OCI-LY1 (cell line): Measurements from ENCODE around the gene BPIFB2.

Experiments used
- H2AFZ ChIP-seq: fragments of 200-600 bp; sonication (generic), shearing (Covaris generic); 2 replicates; pipeline ENCODE4 v1.6.0; 2014; ENCODE audit warnings: antibody characterized with exemption, mild to moderate bottlenecking, low read length
- H3F3A ChIP-seq: fragments of 200-600 bp; sonication (generic), shearing (Covaris generic); 2 replicates; pipeline ENCODE4 v1.6.0; 2014; ENCODE audit warnings: mild to moderate bottlenecking, antibody characterized with exemption, low read length, moderate library complexity; ENCODE audit not compliant: insufficient read depth
- H3K27ac ChIP-seq: fragments of 200-600 bp; sonication (generic); 2 replicates; pipeline ENCODE4 v1.5.1; 2014; ENCODE audit warnings: low read length, mixed run types, mild to moderate bottlenecking, low read depth; ENCODE audit not compliant: poor library complexity, severe bottlenecking
- H3K27me3 ChIP-seq: fragments of 200-600 bp; sonication (generic); 2 replicates; pipeline ENCODE4 v1.6.0; 2014; ENCODE audit warnings: antibody characterized with exemption, mild to moderate bottlenecking, low read length, moderate library complexity; ENCODE audit not compliant: insufficient read depth
- H3K36me3 ChIP-seq: fragments of 200-600 bp; sonication (generic); 2 replicates; pipeline ENCODE4 v1.6.1; 2014; ENCODE audit warnings: mild to moderate bottlenecking, antibody characterized with exemption, low read length, moderate library complexity, mixed read lengths; ENCODE audit not compliant: insufficient read depth
- H3K4me1 ChIP-seq: fragments of 200-600 bp; sonication (generic); 2 replicates; pipeline ENCODE4 v1.5.1; 2014; ENCODE audit warnings: mild to moderate bottlenecking, low read length, moderate library complexity; ENCODE audit not compliant: insufficient read depth, severe bottlenecking
- H3K4me2 ChIP-seq: fragments of 200-600 bp; sonication (generic), shearing (Covaris generic); 2 replicates; pipeline ENCODE4 v1.6.1; 2014; ENCODE audit warnings: low read length
- H3K4me3 ChIP-seq: fragments of 200-600 bp; sonication (generic); 2 replicates; pipeline ENCODE4 v1.5.1; 2014; ENCODE audit warnings: low read length, low read depth, mild to moderate bottlenecking, mixed read lengths; ENCODE audit not compliant: poor library complexity, severe bottlenecking
- H3K79me2 ChIP-seq: fragments of 200-600 bp; shearing (Covaris generic); 2 replicates; pipeline ENCODE4 v1.6.1; 2016; ENCODE audit warnings: mixed run types, low read length, mixed read lengths; ENCODE audit not compliant: insufficient read depth
- H3K9ac ChIP-seq: fragments of 200-600 bp; sonication (generic), shearing (Covaris generic); 2 replicates; pipeline ENCODE4 v1.6.1; 2014; ENCODE audit warnings: mild to moderate bottlenecking, low read length, mixed read lengths
- H3K9me2 ChIP-seq: fragments of 200-600 bp; sonication (generic), shearing (Covaris generic); 2 replicates; pipeline ENCODE4 v1.6.1; 2014; ENCODE audit warnings: low read depth, mild to moderate bottlenecking, low read length, mixed read lengths
- H3K9me3 ChIP-seq: fragments of 200-600 bp; shearing (Covaris generic); 2 replicates; pipeline ENCODE4 v1.6.1; 2014; ENCODE audit warnings: low read length, mixed read lengths
- H4K20me1 ChIP-seq: fragments of 200-600 bp; sonication (generic), shearing (Covaris generic); 2 replicates; pipeline ENCODE4 v1.6.0; 2016; ENCODE audit warnings: mild to moderate bottlenecking, low read length; ENCODE audit not compliant: insufficient read depth
- EZH2 ChIP-seq: fragments of 200-600 bp; sonication (generic), shearing (Covaris generic); IDR thresholded peaks from 2 replicates; pipeline ENCODE4 v1.8.0; 2017; ENCODE audit warnings: borderline replicate concordance, mixed run types, mild to moderate bottlenecking, antibody characterized with exemption, low read length, moderate library complexity, mixed read lengths
- TF ChIP-seq, protein P1 (sequence below): fragments of 200-600 bp; sonication (generic), shearing (Covaris generic); IDR thresholded peaks from 2 replicates; pipeline ENCODE4 v1.5.1; 2017; ENCODE audit warnings: mild to moderate bottlenecking, antibody characterized with exemption, low read length, moderate library complexity, mixed read lengths

Gene BPIFB2

GRCh38 chr20:32986331-32986966 lies 21.1 kb upstream of the BPIFB2 start:
- no peaks in the 10 kb centered on the region for H3K79me2 ChIP-seq
- no peaks in the 10 kb centered on the region for H3K9me3 ChIP-seq
- H3K27ac ChIP-seq = no peak overlapping the region
- H3K4me1 ChIP-seq = no peaks in the 10 kb centered on the region
- no peaks in the 10 kb centered on the region; the same call in 1 of the 2 replicates for H3K27me3 ChIP-seq
- H4K20me1 ChIP-seq = no peaks in the 10 kb centered on the region
- H3F3A ChIP-seq = no peaks in the 10 kb centered on the region
- TF ChIP-seq EZH2 = no peak
- TF ChIP-seq, protein P1, sequence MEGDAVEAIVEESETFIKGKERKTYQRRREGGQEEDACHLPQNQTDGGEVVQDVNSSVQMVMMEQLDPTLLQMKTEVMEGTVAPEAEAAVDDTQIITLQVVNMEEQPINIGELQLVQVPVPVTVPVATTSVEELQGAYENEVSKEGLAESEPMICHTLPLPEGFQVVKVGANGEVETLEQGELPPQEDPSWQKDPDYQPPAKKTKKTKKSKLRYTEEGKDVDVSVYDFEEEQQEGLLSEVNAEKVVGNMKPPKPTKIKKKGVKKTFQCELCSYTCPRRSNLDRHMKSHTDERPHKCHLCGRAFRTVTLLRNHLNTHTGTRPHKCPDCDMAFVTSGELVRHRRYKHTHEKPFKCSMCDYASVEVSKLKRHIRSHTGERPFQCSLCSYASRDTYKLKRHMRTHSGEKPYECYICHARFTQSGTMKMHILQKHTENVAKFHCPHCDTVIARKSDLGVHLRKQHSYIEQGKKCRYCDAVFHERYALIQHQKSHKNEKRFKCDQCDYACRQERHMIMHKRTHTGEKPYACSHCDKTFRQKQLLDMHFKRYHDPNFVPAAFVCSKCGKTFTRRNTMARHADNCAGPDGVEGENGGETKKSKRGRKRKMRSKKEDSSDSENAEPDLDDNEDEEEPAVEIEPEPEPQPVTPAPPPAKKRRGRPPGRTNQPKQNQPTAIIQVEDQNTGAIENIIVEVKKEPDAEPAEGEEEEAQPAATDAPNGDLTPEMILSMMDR = no peak
- H3K4me3 ChIP-seq = no peak overlapping the region
- no peak overlapping the region for H3K9ac ChIP-seq
- no peaks in the 10 kb centered on the region for H3K36me3 ChIP-seq
- H3K9me2 ChIP-seq = no peaks in the 10 kb centered on the region
- no peak overlapping the region for H3K4me2 ChIP-seq
- H2AFZ ChIP-seq = no peak overlapping the region

- H3K9me2 ChIP-seq = no peaks in the 10 kb centered on the region
- H3K9ac ChIP-seq = no peak overlapping the region
- no peak overlapping the region for H3K4me2 ChIP-seq
Measured at GRCh38 chr20:32987044-32987825, 20.3 kb upstream of the BPIFB2 start.

DNA sequence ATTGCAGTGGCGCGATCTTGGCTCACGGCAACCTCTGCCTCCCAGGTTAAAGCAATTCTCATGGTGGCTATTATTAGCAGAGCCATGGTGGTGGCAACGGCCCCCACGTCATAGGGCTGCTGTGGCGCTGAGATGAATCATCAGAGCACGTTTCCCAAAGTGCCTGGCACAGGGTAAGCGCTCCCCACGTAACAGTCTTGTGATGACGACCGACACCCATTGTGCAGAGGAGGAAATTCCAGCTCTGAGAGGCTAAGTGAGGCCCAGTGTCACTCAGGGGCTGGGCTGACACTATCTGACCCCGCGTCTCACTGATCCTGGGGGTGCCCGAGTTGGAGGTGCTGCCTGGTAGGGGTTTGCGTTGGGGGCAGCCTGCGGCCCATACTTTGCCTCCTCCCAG lies 19.5 kb upstream of the BPIFB2 start:
- no peaks in the 10 kb centered on the region for H3K36me3 ChIP-seq
- no peaks in the 10 kb centered on the region; the same call in 1 of the 2 replicates for H3K27me3 ChIP-seq
- H4K20me1 ChIP-seq = no peaks in the 10 kb centered on the region
- H3K9me2 ChIP-seq = no peaks in the 10 kb centered on the region
- no peak for TF ChIP-seq EZH2
- TF ChIP-seq, protein P1 = no peak
- H3K79me2 ChIP-seq = no peaks in the 10 kb centered on the region
- H3F3A ChIP-seq = no peaks in the 10 kb centered on the region
- H3K9ac ChIP-seq = no peak overlapping the region
- H2AFZ ChIP-seq = no peak overlapping the region
- no peaks in the 10 kb centered on the region for H3K4me1 ChIP-seq
- H3K9me3 ChIP-seq = no peaks in the 10 kb centered on the region
- H3K27ac ChIP-seq = no peak overlapping the region
- H3K4me2 ChIP-seq = no peak overlapping the region
- H3K4me3 ChIP-seq = no peak overlapping the region

More at GRCh38 chr20:32987044-32987825, 20.3 kb upstream of the BPIFB2 start:
- Histone ChIP-seq H3K36me3 (no peaks in the 10 kb centered on the region), H3K27ac (no peak overlapping the region), H3F3A (no peaks in the 10 kb centered on the region), H3K27me3 (no peaks in the 10 kb centered on the region; the same call in 1 of the 2 replicates), H3K4me1 (no peaks in the 10 kb centered on the region), H4K20me1 (no peaks in the 10 kb centered on the region), H3K4me3 (no peak overlapping the region), H3K79me2 (no peaks in the 10 kb centered on the region), H3K9me3 (no peaks in the 10 kb centered on the region), H2AFZ (no peak overlapping the region)
- TF ChIP-seq, protein P1 = no peak
- no peak for TF ChIP-seq EZH2
